Measurements from ENCODE around the gene CALD1.

Gene CALD1

GRCh38 chr7:134778941-134779740 lies at the start of gene CALD1:
Gene CALD1 (plus strand): TSS chr7:134779634. CDS start chr7:134867734, 88,100 bp downstream.
- ChIA-PET POLR2A (interaction anchor here (1.4 kb wide), 2 partner anchors 9 to 107 kb away, joined by 3 to 5 read pairs; no protein-coding TSS in a partner anchor), CTCF (no interaction called here)
- peak within 1 kb of the TSS; percentile 56 for H3K27ac ChIP-seq (ENCODE audit: extremely low read depth, low read depth, low read length)
- peak within 1 kb of the TSS; percentile 55 for H3K4me3 ChIP-seq (ENCODE audit: low read depth, low read length)
- no peaks in the 10 kb centered on the region for H3K36me3 ChIP-seq (ENCODE audit: control insufficient read depth in 2 of 2, insufficient read depth in 1 of 2, low read length in 2 of 2)
- 0 out of 2 replicates have a peak, but pooled peaks cover 3% of the 10 kb centered on the region for H3K4me1 ChIP-seq (ENCODE audit: control insufficient read depth, insufficient read depth, low read length)
- H3K9me3 ChIP-seq (ENCODE audit: control insufficient read depth, insufficient read depth, low read depth, low read length), result no peaks in the 10 kb centered on the region
- TF ChIP-seq KLF7 (tag by site-specific recombination; IDR thresholded peaks at IDR 0.05; ENCODE audit: borderline replicate concordance) (peak; percentile 9; the same call in 1 of the 2 replicates), ZNF521 (tag by site-specific recombination; IDR thresholded peaks at IDR 0.05) (no peak), ZNF18 (tag by site-specific recombination; IDR thresholded peaks at IDR 0.05) (no peak), ZNF76 (tag by site-specific recombination; IDR thresholded peaks at IDR 0.05; ENCODE audit: borderline replicate concordance, low read depth) (peak; percentile 76), ZNF48 (tag by site-specific recombination; IDR thresholded peaks at IDR 0.05) (no peak), ZNF558 (tag by site-specific recombination; IDR thresholded peaks at IDR 0.05) (0 out of 2 replicates have a peak, but pooled peaks have one; percentile 18), ZNF155 (tag by site-specific recombination; IDR thresholded peaks at IDR 0.05) (no peak), PATZ1 (tag by site-specific recombination; IDR thresholded peaks at IDR 0.05) (peak; percentile 74), GLIS1 (tag by site-specific recombination; IDR thresholded peaks at IDR 0.05) (no peak), KLF9 (tag by site-specific recombination; IDR thresholded peaks at IDR 0.05; ENCODE audit: low read depth) (no peak), MZF1 (tag by site-specific recombination; IDR thresholded peaks at IDR 0.05; ENCODE audit: borderline replicate concordance) (peak; percentile 51; the same call in 1 of the 2 replicates), ZNF654 (tag by site-specific recombination; IDR thresholded peaks at IDR 0.05; ENCODE audit: low read depth) (no peak), ZNF37A (tag by site-specific recombination; IDR thresholded peaks at IDR 0.05) (no peak), ZBTB10 (tag by site-specific recombination; IDR thresholded peaks at IDR 0.05) (no peak), ZNF433 (tag by site-specific recombination; IDR thresholded peaks at IDR 0.05; ENCODE audit: low read depth) (no peak), ZNF670 (tag by site-specific recombination; IDR thresholded peaks at IDR 0.05; ENCODE audit: low read depth) (no peak), ZBTB17 (tag by site-specific recombination; IDR thresholded peaks at IDR 0.05) (peak; percentile 95), REST (tag by site-specific recombination; IDR thresholded peaks at IDR 0.05) (no peak), ZNF24 (tag by site-specific recombination; IDR thresholded peaks at IDR 0.05) (peak; percentile 45; the same call in 1 of the 2 replicates), ZNF394 (tag by site-specific recombination; IDR thresholded peaks at IDR 0.05; ENCODE audit: borderline replicate concordance) (no peak), MEIS1 (CRISPR knock-in tag; IDR thresholded peaks at IDR 0.05; ENCODE audit: borderline replicate concordance) (no peak), ZBTB1 (tag by site-specific recombination; IDR thresholded peaks at IDR 0.05) (no peak), ZNF626 (tag by site-specific recombination; IDR thresholded peaks at IDR 0.05) (no peak), ZNF623 (tag by site-specific recombination; IDR thresholded peaks at IDR 0.05) (no peak), KLF8 (tag by site-specific recombination; IDR thresholded peaks at IDR 0.05) (0 out of 2 replicates have a peak, but pooled peaks have one; percentile 37), ZNF645 (tag by site-specific recombination; IDR thresholded peaks at IDR 0.05) (no peak), BCL11B (tag by site-specific recombination; IDR thresholded peaks at IDR 0.05; ENCODE audit: low read depth) (no peak)

Measured in HEK293 (cell line).